Occipital lobe (tissue), 3 donors: ENCODE data around the gene BMP8A. TPM values are rescaled to one million over a fixed set of nuclear protein-coding genes. Genes with fewer than 3 reads are reported as not detected.

Source experiments
- DNase-seq: peaks from one replicate; lab custom pipeline; 2025; lab: John Stamatoyannopoulos, UW
- small RNA-seq: library from RNA; depleted of rRNA; stranded (forward); fragments of <200 nt; gene quantifications from one replicate; pipeline ENCODE3, GENCODE V24; 2014
- total RNA-seq: library from RNA; depleted of rRNA; stranded (reverse); fragments of >200 nt; gene quantifications from one replicate; pipeline ENCODE4 v1.2.3, GENCODE V29; 2014

The BMP8A gene
- total RNA-seq, 1 donor from 2014 or later: 0.16 TPM

DNA sequence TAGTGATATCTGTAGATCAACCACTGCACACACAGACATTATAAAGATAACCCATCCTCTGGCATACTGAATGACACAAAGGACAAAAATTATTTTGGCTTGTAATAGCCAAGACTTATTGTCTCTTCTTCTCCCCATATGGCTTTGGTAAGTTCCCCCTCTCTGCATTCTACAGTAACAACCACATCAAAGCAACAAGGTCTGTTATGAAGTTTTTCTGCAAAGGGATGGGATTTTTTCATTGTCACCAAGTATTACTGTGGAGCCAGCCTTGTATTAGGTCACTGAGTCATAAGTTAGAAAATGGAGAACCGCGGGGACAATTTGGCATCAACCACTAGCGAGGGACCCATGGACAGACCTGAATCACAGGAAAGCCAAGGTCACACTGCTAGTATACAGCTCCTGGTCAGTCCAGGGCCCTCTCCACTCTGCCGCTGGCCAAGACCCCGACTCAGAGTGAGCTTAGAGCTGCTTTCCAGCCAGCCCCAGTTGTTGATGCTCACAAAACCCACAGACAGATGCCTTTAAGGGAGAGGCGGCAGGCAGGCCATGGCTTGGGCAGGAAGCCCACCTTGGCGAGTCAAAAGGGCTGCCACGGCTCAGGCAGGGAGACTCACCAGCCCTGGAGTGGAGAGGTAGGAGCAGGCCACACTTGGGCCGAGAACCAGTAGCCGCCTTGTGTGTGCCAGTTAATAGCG lies 79.2 kb downstream of the BMP8A start:
- no peak for DNase-seq

GRCh38 chr1:39571178-39571483 lies 79.7 kb downstream of the BMP8A start:
- DNase-seq: no peak

DNA sequence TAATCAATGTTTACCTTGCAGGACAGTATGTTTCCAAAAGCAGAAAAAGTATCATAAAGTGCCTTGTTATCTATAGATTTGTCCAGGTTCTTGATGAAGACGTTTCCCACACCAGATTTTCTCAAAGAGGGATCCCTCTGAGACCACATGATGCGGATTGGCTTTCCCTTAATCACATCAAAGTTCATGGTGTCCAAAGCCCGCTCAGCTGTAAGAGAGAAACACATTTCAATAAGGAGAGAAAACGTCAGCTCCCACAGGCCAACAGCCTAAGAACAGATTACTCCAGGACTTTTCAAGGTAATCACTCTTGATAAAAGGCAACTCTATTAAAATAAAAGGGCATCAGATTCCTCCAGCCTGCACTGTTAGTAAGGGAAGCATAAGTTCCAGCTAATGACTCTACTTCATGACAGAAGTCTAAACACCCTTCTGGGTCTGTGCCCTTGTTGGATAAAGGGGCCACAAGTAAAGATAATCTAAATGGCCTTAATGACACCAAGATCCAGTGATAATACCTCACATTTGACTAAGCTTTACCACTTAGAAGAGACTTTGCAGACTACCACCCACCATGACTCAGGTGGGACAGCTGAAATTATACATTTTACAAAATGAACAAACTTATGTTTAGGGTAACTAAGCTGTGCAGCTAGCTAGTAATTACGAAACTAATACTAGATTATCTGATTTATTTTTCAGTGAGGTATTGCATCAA lies 81.1 kb downstream of the BMP8A start:
- DNase-seq: no peak

- no peak for DNase-seq
These were observed 81.6 kb downstream of the BMP8A start for GRCh38 chr1:39573097-39573465.

DNA sequence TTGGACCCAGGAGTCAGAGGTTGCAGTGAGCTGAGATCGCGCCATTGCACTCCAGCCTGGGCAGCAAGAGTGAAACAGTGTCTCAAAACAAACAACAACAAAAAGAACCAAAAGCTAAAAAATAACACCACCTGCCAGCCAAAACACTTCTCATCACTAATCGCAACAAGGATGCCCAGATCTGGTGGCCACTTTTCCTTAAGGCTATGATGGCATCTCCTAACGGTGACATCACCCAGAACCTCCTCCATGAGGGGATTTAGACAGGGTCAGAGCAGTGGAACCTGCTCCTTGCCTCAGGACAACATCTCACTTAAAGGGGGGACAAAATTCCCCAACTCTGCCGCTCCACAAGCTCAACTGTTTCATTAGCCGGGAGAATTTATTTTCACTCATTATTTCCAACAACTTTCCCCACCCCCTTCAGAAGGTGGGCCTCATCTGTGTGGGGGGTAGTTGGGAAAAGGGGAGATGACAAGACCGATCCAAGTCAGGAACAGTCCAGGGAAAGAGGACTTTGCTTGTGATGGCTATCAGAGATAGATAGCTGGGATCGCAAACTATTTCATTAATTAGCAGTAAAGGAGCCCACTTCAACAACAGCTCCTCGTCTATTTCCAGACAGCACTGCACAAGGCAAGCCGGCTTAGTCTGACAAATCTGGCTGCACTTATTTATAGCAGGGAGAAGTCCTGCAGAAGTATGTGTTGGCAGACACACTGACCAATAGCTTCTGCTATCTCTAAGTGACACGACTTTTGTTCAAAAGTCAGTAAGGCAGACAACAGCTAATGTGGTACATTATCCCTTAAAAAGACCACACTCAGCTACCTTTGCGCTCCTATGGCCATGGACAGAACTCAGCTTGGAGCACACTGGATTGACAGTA lies 82.5 kb downstream of the BMP8A start:
- DNase-seq: no peak

DNA sequence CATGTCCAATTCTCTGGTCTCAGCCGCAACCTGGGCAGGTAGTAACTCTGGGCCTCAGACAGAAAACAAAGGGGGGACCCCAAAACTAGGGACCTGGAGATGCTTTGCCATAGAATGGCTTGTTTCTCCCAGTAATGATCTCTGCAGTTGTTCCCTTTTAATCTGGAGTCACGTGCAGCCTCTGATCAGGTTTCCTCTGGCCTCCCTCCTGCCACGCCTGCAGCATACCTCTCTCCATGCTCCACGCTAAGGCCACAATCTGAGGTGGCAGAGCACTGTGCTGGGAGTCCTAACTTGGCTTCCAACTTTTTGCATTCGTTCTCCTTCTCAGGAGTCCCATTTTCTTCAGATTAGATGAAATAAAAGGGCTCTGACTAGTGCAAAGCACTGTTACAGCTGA lies 83.2 kb downstream of the BMP8A start:
- DNase-seq: no peak

Small RNA genes lying within 50 kb of the gene (small RNA-seq; reads per million reads assigned to genes)
- 0.61 reads per million, percentile 58 among the genes with 10 or more reads in this experiment for gene SNORA55

Other genes with a start within 250 kb of the BMP8A start
- gene PABPC4, start 85.2 kb downstream of the BMP8A start, total RNA-seq: 94.2 TPM
- 0.47 TPM for gene HEYL, start 148.0 kb downstream of the BMP8A start, total RNA-seq
- 0.94 TPM for gene NT5C1A, start 180.5 kb downstream of the BMP8A start, total RNA-seq
- gene HPCAL4, start 199.8 kb downstream of the BMP8A start, total RNA-seq: 51.2 TPM
- 23.6 TPM for gene PPIE, start 247.2 kb downstream of the BMP8A start, total RNA-seq